HCT116 (cell line): ENCODE data around the gene CPTP. TPM values are rescaled to one million over a fixed set of nuclear protein-coding genes. Genes with fewer than 3 reads are reported as not detected.
A peak's percentile ranks its signal among the peaks of the same experiment; 100 is the strongest.

Experiments
- ATAC-seq: fragments of 200-7000 bp; cut with Tn5 transposase; 2 replicates; pipeline ENCODE4 v1.9.1; 2020; ENCODE audit warnings: mild to moderate bottlenecking, moderate library complexity
- BruUV-seq: library from RNA; stranded (reverse); fragments of 400-500 nt; replicated peaks from 2 replicates; lab custom pipeline; 2021; lab: Mats Ljungman, UMichigan
- CTCF ChIA-PET: fragments of 300-600 bp; sonication (Branson Sonifier 250); formaldehyde crosslinking; loops from one replicate; lab custom pipeline; 2021; ENCODE audit warnings: antibody characterized with exemption; lab: Charles Lee
- POLR2A ChIA-PET: fragments of 300-600, 350-600 bp; sonication (Branson Sonifier 250); formaldehyde crosslinking; loops from one replicate; lab custom pipeline; 2021; ENCODE audit warnings: antibody characterized with exemption; lab: Charles Lee
- RAD21 ChIA-PET, 2 experiments: fragments of 300-600 bp; sonication (Branson Sonifier 250); formaldehyde crosslinking; loops; one replicate each; lab custom pipeline; 2023; ENCODE audit warnings: low total read pairs in 2 of 2; ENCODE audit not compliant: uncharacterized antibody in 2 of 2, unreplicated experiment in 2 of 2, low non-redundant PET in 1 of 2; lab: Charles Lee
- DNase-seq: peaks from one replicate; pipeline ENCODE4 v3.0.0-alpha.2; 2010; ENCODE audit warnings: low read depth, low spot score
- H2AFZ ChIP-seq: fragments of 200-600 bp; shearing (Covaris generic), sonication (generic); 2 replicates; pipeline ENCODE4 v1.6.1; 2017; ENCODE audit warnings: low read depth, mixed run types, mixed read lengths, antibody characterized with exemption, low read length; ENCODE audit not compliant: poor library complexity, severe bottlenecking
- H3K27ac ChIP-seq: 2 replicates; pipeline ENCODE4 v1.5.1; 2012; ENCODE audit warnings: low read depth, low read length
- H3K27me3 ChIP-seq: fragments of 200-600 bp; sonication (generic); 2 replicates; pipeline ENCODE4 v1.6.1; 2016; ENCODE audit warnings: mixed run types, low read length, mixed read lengths; ENCODE audit not compliant: insufficient read depth
- H3K36me3 ChIP-seq, 2 experiments: fragments of 200-500 bp in 1 of 2; fragments of 200-600 bp in 1 of 2; sonication (Bioruptor generic) in 1 of 2; sonication (generic) in 1 of 2; 2 replicates each; pipeline versions ENCODE4 v1.5.1 to v1.6.1; 2014 to 2016; ENCODE audit warnings: low read length in 2 of 2, inconsistent platforms in 1 of 2, mixed read lengths in 1 of 2, mixed run types in 1 of 2; ENCODE audit not compliant: insufficient read depth in 2 of 2, control insufficient read depth in 1 of 2
- H3K4me1 ChIP-seq, 2 experiments: fragments of 200-600 bp in 1 of 2; sonication (generic) in 1 of 2; 2 replicates each; pipeline versions ENCODE4 v1.5.1 to v1.6.1; 2012 to 2017; ENCODE audit warnings: low read length in 2 of 2, inconsistent platforms in 1 of 2, mild to moderate bottlenecking in 1 of 2, mixed read lengths in 1 of 2, mixed run types in 1 of 2, moderate library complexity in 1 of 2; ENCODE audit not compliant: insufficient read depth in 2 of 2, control insufficient read depth in 1 of 2
- H3K4me2 ChIP-seq: fragments of 200-600 bp; sonication (generic); 2 replicates; pipeline ENCODE4 v1.6.1; 2017; ENCODE audit warnings: mixed run types, low read length, mixed read lengths
- H3K4me3 ChIP-seq, 2 experiments: fragments of 200-600 bp in 1 of 2; sonication (generic) in 1 of 2; replicated peaks in 1 of 2; 2 replicates each; pipeline ENCODE4 v1.5.1; 2011 to 2016; ENCODE audit warnings: low read length in 2 of 2, control low read depth in 1 of 2, low read depth in 1 of 2, mild to moderate bottlenecking in 1 of 2, mixed read lengths in 1 of 2, mixed run types in 1 of 2
- H3K79me2 ChIP-seq: fragments of 200-600 bp; sonication (generic); 2 replicates; pipeline ENCODE4 v1.6.1; 2017; ENCODE audit warnings: mild to moderate bottlenecking, mixed run types, low read length, moderate library complexity, mixed read lengths; ENCODE audit not compliant: insufficient read depth
- H3K9ac ChIP-seq: fragments of 200-600 bp; sonication (generic); 2 replicates; pipeline ENCODE4 v1.6.1; 2016; ENCODE audit warnings: low read length, mixed read lengths
- H3K9me2 ChIP-seq: fragments of 200-600 bp; sonication (generic), shearing (Covaris generic); 2 replicates; pipeline ENCODE4 v1.6.1; 2017; ENCODE audit warnings: mixed run types, mild to moderate bottlenecking, moderate library complexity; ENCODE audit not compliant: insufficient read depth
- H3K9me3 ChIP-seq, 2 experiments: fragments of 200-500 bp in 1 of 2; fragments of 200-600 bp in 1 of 2; sonication (Bioruptor generic) in 1 of 2; sonication (generic) in 1 of 2; 2 replicates each; pipeline ENCODE4 v1.6.1; 2014 to 2017; ENCODE audit warnings: low read length in 2 of 2, mixed read lengths in 2 of 2, inconsistent platforms in 1 of 2, low read depth in 1 of 2, mild to moderate bottlenecking in 1 of 2, mixed run types in 1 of 2, moderate library complexity in 1 of 2; ENCODE audit not compliant: control insufficient read depth in 1 of 2, insufficient read depth in 1 of 2
- H4K20me1 ChIP-seq: fragments of 200-600 bp; sonication (generic), shearing (Covaris generic); 2 replicates; pipeline ENCODE4 v1.6.1; 2017; ENCODE audit warnings: mixed run types, mild to moderate bottlenecking, moderate library complexity; ENCODE audit not compliant: insufficient read depth
- ATF3 ChIP-seq: IDR thresholded peaks from 2 replicates; pipeline ENCODE4 v1.6.1; 2012
- CBX3 ChIP-seq: IDR thresholded peaks from 2 replicates; pipeline ENCODE4 v1.6.1; 2012; ENCODE audit warnings: low read depth
- CEBPB ChIP-seq: IDR thresholded peaks from 2 replicates; pipeline ENCODE4 v1.6.1; 2012; ENCODE audit warnings: low read depth
- EGR1 ChIP-seq: IDR thresholded peaks from 2 replicates; pipeline ENCODE4 v1.6.1; 2012; ENCODE audit warnings: low read depth
- EZH2phosphoT487 ChIP-seq: fragments of 200-600 bp; IDR thresholded peaks from 2 replicates; pipeline ENCODE4 v1.6.1; 2018; ENCODE audit warnings: antibody characterized with exemption, borderline replicate concordance
- FOSL1 ChIP-seq: IDR thresholded peaks from 2 replicates; pipeline ENCODE4 v1.6.1; 2012; ENCODE audit warnings: low read depth
- JUND ChIP-seq: IDR thresholded peaks from 2 replicates; pipeline ENCODE4 v1.6.1; 2012
- MAX ChIP-seq: IDR thresholded peaks from 2 replicates; pipeline ENCODE4 v1.6.1; 2012
- RAD21 ChIP-seq: IDR thresholded peaks from 2 replicates; pipeline ENCODE4 v1.6.1; 2012; ENCODE audit warnings: low read depth, mild to moderate bottlenecking
- SIN3A ChIP-seq: IDR thresholded peaks from 2 replicates; pipeline ENCODE4 v1.6.1; 2012; ENCODE audit warnings: low read depth
- SP1 ChIP-seq: IDR thresholded peaks from 2 replicates; pipeline ENCODE4 v1.6.1; 2012; ENCODE audit warnings: low read depth
- TCF7L2 ChIP-seq: IDR thresholded peaks from 2 replicates; pipeline ENCODE4 v1.7.0; 2011; ENCODE audit warnings: borderline replicate concordance, inconsistent platforms; ENCODE audit not compliant: insufficient read depth, insufficient read length; ENCODE audit errors: extremely low read depth
- YY1 ChIP-seq: IDR thresholded peaks from 2 replicates; pipeline ENCODE4 v1.6.1; 2011; ENCODE audit warnings: low read length, low read depth, moderate library complexity, mild to moderate bottlenecking; ENCODE audit not compliant: insufficient replicate concordance; ENCODE audit errors: extremely low read depth
- ZFX ChIP-seq: fragments of 450-650 bp; IDR thresholded peaks from 2 replicates; pipeline ENCODE4 v1.6.1; 2017
- ZNF274 ChIP-seq: fragments of 200-500 bp; sonication (Bioruptor generic); IDR thresholded peaks from 2 replicates; pipeline ENCODE4 v1.6.1; 2014; ENCODE audit warnings: mild to moderate bottlenecking, low read depth, low read length, inconsistent platforms
- intact Hi-C: fragments of 100-400 bp; cut with micrococcal nuclease; formaldehyde crosslinking; loops from 2 replicates; pipeline ENCODE4 v1.10.0; 2022
- total RNA-seq: library from RNA; stranded (reverse); gene quantifications from one replicate; pipeline ENCODE4 v1.2.1, GENCODE V29; 2021; ENCODE audit not compliant: unreplicated experiment
- TF ChIP-seq, protein P1 (sequence below): IDR thresholded peaks from 2 replicates; pipeline ENCODE4 v1.6.1; 2012; ENCODE audit warnings: low read depth

CPTP gene
- total RNA-seq, 1 experiment from 2014 or later, result 16.3 TPM

GRCh38 chr1:1306661-1307260 is 17.8 kb upstream of the CPTP start:
- ATAC-seq (no peak), DNase-seq (no peak)
- Histone ChIP-seq H3K4me1 (peaks cover 36 to 60% of the 10 kb centered on the region in 2 experiments), H2AFZ (no peak overlapping the region), H3K36me3 (peaks cover 3 to 10% of the 10 kb centered on the region in 2 experiments; a peak in 3 of 4 replicates), H3K79me2 (peaks cover 42% of the 10 kb centered on the region), H3K9me2 (no peaks in the 10 kb centered on the region), H3K4me2 (peak overlapping the region; percentile 99), H3K27ac (peak overlapping the region; percentile 99), H3K9ac (peak overlapping the region; percentile 79), H4K20me1 (peaks cover 3% of the 10 kb centered on the region; the same call in 1 of the 2 replicates), H3K9me3 (no peaks in the 10 kb centered on the region), H3K27me3 (no peaks in the 10 kb centered on the region), H3K4me3 (peak overlapping the region; percentile 60 to 86)
- ChIA-PET RAD21 (no interaction called here), CTCF (no interaction called here), POLR2A (no interaction called here)
- intact Hi-C loops, result loop anchor here (5.0 kb wide), 1 partner anchor 41 kb away; the partner anchor contains the start of gene DVL1
- TSS peak; percentile 44 for BruUV-seq
- TF ChIP-seq FOSL1 (no peak), CBX3 (no peak), CEBPB (no peak), YY1 (no peak), MAX (no peak), RAD21 (no peak), TCF7L2 (no peak), EGR1 (no peak), EZH2phosphoT487 (no peak), SP1 (no peak), SIN3A (no peak), ZFX (no peak), JUND (no peak), ZNF274 (no peak), ATF3 (no peak)
- TF ChIP-seq, protein P1, sequence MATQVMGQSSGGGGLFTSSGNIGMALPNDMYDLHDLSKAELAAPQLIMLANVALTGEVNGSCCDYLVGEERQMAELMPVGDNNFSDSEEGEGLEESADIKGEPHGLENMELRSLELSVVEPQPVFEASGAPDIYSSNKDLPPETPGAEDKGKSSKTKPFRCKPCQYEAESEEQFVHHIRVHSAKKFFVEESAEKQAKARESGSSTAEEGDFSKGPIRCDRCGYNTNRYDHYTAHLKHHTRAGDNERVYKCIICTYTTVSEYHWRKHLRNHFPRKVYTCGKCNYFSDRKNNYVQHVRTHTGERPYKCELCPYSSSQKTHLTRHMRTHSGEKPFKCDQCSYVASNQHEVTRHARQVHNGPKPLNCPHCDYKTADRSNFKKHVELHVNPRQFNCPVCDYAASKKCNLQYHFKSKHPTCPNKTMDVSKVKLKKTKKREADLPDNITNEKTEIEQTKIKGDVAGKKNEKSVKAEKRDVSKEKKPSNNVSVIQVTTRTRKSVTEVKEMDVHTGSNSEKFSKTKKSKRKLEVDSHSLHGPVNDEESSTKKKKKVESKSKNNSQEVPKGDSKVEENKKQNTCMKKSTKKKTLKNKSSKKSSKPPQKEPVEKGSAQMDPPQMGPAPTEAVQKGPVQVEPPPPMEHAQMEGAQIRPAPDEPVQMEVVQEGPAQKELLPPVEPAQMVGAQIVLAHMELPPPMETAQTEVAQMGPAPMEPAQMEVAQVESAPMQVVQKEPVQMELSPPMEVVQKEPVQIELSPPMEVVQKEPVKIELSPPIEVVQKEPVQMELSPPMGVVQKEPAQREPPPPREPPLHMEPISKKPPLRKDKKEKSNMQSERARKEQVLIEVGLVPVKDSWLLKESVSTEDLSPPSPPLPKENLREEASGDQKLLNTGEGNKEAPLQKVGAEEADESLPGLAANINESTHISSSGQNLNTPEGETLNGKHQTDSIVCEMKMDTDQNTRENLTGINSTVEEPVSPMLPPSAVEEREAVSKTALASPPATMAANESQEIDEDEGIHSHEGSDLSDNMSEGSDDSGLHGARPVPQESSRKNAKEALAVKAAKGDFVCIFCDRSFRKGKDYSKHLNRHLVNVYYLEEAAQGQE, result no peak
